GM08714 (cell line): ENCODE measurements around the gene KCNK13.

Experiments
- H3K4me3 ChIP-seq: fragments of 200-500 bp; sonication (Bioruptor generic); 2 replicates; pipeline ENCODE4 v1.5.1; 2014; ENCODE audit warnings: mild to moderate bottlenecking, low read length, inconsistent platforms
- ZNF274 ChIP-seq: IDR thresholded peaks from 2 replicates; pipeline ENCODE4 v1.6.1; 2012; ENCODE audit warnings: mild to moderate bottlenecking, low read depth, low read length

Gene KCNK13

DNA sequence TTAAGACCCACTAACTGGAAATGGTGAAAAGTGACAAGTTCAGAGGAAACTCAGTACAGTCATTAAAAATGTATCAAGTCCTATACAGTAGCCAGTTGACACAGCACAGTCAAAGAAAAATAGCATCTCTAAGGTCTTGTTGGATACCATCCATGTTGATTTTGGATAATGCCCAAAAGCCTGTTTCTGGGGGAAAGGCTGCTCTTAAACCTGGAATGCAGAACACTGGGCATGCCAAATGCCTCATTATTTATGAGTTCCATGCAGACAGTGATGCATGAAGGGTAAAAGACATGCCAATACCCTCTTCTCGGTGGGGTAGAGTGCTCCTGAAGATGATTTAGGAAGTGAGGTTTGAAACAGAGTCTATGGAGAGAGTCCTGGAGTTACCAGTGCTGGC lies 29.6 kb downstream of the KCNK13 start:
- no peak for TF ChIP-seq ZNF274
- no peak overlapping the region for H3K4me3 ChIP-seq

- no peak overlapping the region for H3K4me3 ChIP-seq
- no peak for TF ChIP-seq ZNF274
These were observed 32.3 kb downstream of the KCNK13 start for GRCh38 chr14:90093942-90094595.

- H3K4me3 ChIP-seq = no peak overlapping the region
- TF ChIP-seq ZNF274 = no peak
These were observed 33.3 kb downstream of the KCNK13 start for GRCh38 chr14:90095096-90095495.

GRCh38 chr14:90096566-90096965 lies 34.8 kb downstream of the KCNK13 start:
- no peak for TF ChIP-seq ZNF274
- H3K4me3 ChIP-seq = no peak overlapping the region

DNA sequence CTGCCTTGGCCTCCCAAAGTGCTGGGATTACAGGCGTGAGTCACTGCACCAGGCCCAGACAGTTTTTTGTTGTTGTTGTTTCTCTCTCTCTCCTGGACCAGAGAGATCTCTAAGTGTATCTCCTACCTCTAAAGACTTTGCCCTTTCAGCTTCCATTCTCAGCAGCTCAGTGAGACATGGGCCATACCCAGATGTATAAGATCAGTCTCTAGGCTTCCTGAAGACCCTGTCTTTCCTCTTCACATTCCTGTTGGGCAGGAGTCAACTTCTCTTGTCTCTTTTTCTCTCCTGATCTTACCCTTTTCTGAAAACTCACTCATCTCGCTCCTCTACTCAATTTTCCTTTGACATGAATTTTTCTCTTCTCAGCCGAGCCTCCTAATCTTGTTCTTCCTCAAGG lies 42.0 kb downstream of the KCNK13 start:
- H3K4me3 ChIP-seq = no peak overlapping the region
- TF ChIP-seq ZNF274 = no peak

DNA sequence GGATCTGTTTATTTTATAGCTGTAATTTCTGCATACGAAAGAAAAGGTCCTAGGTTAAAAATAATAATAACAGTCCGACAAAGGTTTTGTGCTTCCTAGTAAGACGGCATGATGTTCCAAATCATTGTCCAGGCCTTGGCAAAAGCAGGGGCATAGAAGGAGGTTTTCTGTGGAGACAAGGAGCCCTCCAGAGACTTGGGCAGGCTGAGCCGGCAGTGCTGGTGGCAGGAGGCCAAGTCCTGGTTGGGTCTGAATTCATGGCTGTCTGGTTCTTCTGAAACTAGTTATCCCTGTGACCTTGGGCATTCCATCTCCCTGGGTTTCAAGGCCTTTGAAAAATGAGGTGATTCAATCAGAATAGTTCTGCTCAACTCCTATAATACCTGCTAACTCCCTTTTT lies 44.0 kb downstream of the KCNK13 start:
- TF ChIP-seq ZNF274 = no peak
- no peak overlapping the region for H3K4me3 ChIP-seq

DNA sequence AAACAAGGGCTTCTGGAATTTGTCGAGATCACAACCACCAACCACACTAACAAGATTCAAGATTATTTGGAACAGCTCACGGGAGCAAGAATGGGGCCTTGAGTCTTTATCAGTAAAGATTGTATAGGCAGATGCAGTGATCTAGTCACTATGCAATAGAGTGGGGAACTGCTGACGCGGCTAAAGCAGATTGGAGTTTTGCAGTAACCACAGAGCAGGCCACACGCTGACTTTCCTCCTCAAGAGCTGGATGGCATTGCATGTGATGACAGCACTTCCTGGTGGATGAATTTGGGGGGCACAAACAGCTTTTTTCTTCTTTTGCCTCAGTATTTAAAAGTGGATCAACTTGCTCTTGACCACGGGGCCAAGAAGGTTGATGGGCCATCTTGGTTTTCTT lies 46.0 kb downstream of the KCNK13 start:
- no peak for TF ChIP-seq ZNF274
- H3K4me3 ChIP-seq = no peak overlapping the region

- no peak for TF ChIP-seq ZNF274
- no peak overlapping the region for H3K4me3 ChIP-seq
These were observed 48.1 kb downstream of the KCNK13 start for GRCh38 chr14:90109858-90110257.

DNA sequence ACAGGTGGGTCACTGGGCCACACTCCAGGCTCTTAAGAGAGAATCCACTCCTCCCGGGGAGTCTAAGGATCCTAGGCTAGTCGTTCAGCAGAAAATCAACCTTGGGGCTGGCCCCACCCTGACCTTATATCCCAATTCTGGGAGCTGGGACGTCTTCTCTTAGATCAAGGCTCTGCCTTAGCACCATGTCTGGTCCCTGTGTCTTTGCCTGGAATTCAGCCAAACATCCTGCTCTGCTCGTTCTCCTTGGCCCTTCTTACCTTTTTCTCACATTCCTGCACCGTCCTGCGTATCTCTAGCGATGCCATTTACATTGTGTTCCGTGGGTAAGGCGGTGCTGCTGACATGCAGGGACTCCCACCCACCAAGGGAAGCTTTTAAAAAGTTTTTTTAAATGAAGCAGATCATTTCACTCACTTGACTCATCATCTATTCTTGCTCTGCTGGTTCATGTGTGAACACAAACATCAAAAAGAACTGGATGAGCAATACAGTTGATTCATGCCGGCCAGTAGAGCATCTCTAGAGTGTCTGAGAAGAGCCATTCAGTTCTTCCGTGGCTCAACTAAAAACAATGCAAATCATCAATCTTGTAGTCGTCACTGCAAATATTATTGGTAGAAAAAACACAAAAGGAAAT lies 50.2 kb downstream of the KCNK13 start:
- no peak overlapping the region for H3K4me3 ChIP-seq
- no peak for TF ChIP-seq ZNF274

DNA sequence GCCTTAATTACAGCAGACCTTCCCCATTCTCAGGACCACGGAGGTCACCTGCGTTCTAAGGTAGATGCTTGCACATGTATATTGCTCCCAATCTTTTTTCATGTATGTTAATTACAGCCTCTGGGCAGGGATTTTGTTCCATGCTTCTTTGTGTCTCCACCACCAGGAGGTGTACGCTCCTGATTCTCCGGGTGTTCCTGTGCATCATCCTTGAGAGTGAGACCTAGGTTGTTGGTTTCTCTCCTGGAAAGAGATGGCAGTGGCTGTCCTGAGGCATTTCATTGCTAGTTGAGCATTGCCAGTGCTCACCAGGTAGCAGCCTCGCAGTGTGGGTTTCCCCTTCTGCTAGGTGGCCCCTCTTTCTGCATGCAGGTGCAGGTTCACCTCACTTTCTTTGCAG lies 52.8 kb downstream of the KCNK13 start:
- no peak overlapping the region for H3K4me3 ChIP-seq
- TF ChIP-seq ZNF274 = no peak

GRCh38 chr14:90115780-90116179 lies 54.0 kb downstream of the KCNK13 start:
- no peak overlapping the region for H3K4me3 ChIP-seq
- TF ChIP-seq ZNF274 = no peak

DNA sequence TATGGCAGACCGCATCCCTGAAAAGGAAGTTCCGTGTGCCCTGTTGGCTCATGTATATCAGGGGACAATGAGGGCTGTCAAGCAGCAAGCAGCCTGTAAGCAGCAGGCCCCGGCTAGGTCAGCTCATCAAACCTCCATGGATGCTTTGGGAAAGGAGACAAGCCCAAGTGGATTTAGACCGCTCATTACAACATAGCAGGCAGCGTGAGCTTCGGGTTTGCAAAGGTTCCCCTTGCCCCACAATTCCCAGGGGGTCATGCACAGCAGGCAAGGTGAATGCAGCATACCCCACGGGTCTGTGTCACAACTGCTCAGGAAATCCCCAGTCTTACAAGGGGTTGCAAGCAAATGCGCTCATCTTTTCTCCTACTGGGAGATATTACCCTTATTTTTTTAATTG lies 54.6 kb downstream of the KCNK13 start:
- TF ChIP-seq ZNF274 = no peak

DNA sequence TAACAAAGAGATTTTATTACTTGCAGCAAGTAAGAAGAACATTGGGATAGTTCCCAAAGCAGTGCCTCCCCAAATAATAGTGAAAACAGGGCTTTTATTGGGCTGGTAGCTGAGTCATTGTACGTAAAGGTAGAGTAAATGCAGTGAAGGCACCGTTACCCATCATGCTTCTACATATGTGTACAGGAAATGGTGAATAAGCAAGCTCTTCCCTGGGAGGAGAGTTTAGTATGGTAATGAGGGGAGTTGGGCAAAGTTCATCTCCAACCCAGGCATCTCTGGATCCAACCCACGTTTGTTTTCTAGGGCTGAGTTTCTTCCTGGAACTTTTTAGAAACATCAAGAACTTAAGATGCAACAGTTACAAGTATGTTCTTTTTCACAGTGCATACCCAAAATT lies 56.2 kb downstream of the KCNK13 start:
- TF ChIP-seq ZNF274 = no peak
- no peak overlapping the region for H3K4me3 ChIP-seq

More for the DNA sequence above, 54.6 kb downstream of the KCNK13 start:
- H3K4me3 ChIP-seq = no peak overlapping the region

GRCh38 chr14:90126260-90126659 lies 64.5 kb downstream of the KCNK13 start:
- no peak for TF ChIP-seq ZNF274

GRCh38 chr14:90132821-90133570 lies 71.2 kb downstream of the KCNK13 start:
- H3K4me3 ChIP-seq = no peak overlapping the region
- TF ChIP-seq ZNF274 = no peak

More at GRCh38 chr14:90126260-90126659, 64.5 kb downstream of the KCNK13 start:
- no peak overlapping the region for H3K4me3 ChIP-seq
